NCI-H1105 (cell line): ENCODE results near the gene ATP6V1G1.
"Not testable (repeated sequence)": the region's sequence is repeated elsewhere in the genome, so short reads cannot be mapped to it uniquely, and the experiment has no call there.

ENCODE experiments used
- DNase-seq: peaks from one replicate; lab custom pipeline; 2025; lab: John Stamatoyannopoulos, UW

The ATP6V1G1 gene

DNA sequence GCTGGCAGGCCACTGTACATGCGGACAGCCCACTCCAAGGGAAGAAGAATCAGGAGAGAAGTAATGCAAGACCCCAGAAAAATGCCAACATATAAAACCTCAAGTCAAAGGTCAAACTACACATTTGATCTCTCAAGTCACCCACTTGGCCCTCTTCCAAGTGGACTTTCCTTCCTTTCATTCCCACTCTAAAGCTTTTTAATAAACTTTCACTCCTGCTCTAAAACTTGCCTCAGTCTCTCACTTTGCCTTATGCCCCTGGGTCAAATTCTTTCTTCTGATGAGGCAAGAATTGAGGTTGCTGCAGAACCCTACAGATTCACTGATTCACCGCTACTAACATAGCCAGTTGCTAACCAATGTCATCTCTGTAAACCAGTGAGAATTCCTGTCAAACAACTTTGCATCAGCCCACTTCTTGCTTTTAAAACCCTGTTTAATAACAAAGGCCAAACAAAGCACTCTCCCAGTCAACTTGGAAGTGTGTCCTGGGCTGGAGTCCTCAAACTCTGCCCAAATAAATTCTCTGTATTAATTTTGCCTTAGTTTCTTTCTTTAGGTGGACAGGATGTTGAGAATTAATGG lies 6.9 kb upstream of the ATP6V1G1 start:
- DNase-seq, result no peak

DNA sequence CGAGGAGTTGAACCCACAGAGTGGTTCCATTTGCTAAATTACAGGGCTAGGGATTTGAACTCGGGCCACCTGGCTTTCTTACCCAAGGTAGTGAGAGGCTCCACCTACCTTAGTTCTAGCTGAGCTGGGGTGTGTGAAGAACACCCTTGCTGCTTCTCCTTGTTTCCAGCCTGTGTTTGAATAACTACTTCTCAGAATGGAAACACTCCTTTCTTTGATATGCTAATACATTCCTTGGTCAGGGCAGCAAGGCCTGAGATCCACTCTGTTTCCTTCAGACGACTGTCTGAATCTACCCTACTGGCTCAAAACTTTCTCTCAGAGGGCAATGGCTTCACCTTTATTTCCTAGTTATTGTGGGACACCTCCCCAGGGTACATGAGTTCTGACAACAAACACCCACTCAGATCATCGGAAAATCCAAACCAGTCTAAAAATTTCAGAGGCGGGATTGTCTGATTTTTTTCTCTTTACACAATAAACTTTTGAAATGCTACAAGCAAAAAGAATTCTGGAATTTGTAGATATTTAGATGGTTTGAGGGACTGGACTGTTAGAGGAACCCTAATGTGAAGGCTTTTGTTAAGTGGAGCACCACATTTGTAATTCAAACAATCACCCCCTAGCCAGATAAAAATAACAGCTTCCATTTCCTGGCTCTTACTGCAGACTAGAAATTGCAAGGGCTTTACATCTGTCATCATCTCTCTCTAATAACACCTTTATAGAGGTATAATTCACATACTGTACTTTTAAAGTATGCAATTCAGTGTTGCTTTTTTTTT lies 4.0 kb upstream of the ATP6V1G1 start:
- DNase-seq, result no peak

DNA sequence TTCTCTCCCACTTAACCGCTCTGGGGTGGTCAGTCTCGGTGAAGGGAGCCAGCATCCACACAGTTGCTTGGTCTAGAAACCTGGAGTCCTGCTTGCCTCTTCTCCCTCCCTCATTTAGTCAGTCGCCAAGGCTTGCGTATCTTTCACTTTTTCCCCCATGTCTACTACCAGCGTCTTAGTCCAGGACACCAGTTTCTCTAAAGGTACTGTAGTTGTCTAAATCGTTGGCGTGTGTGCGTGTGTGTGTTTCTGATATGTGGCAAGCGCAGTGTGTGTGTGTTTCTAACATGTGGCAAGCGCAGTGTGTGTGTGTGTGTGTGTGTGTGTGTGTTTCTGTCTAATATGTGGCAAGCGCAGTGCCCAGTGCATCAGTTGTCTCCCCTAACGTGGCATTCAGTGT lies 641 bp downstream of the ATP6V1G1 start:
- no peak for DNase-seq

DNA sequence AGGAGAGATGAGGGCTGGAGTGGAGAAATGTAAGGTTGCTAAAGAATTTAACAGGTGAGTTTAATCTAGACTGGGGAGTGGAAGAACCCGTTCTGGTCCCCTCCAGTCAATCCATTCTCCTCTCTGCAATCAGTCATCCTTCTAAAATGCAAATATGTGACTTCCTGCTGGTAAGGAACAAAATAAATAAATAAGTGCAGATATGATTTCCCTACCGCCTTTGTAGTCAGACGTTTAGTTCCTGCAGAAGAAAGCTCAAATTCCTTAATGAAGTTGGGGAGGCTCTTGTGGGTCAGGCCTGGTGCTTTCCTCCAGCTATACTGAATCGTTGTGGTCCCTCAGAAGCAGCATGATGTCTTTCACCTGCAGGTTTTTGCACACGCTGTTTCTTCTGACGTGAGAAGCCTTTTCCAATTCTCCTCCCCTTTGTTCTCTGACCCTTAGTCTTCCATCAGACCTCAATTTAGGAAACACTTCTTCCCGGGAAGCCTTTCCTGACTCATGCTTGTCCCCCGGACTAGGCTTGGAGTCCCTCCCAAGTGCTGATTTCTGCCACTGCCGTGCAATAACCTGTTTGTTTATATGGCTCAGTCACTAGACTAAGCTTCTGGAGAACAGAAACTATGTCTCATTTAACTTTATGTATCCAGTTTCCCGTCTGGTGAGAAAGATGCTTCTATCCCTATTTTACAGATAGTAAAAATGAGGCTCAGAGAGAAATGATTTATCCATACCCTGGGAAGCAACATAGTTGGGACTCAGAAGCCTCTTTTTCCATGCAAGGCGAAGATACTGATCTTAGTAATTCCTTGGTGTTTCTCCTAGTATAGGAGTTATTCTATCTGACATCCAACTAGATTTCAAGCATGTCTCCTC lies 1.3 kb downstream of the ATP6V1G1 start:
- no peak for DNase-seq

DNA sequence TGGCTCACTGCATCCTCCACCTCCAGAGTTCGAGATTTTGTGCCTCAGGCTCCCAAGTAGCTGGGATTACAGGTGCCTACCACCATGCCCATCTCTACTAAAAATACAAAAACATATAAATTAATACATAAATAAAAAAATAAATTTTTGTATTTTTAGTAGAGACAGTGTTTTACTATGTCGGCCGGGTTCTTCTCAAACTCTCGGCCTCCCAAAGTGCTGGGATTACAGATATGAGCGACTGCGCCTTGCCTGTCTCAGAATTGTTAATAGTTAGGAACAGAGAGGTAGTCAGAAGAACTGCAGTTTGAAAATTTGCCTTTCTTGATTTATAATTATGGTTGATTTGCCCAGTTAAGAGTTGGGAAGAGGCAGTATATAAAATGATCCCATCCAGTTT lies 2.8 kb downstream of the ATP6V1G1 start:
- DNase-seq, result no peak

DNA sequence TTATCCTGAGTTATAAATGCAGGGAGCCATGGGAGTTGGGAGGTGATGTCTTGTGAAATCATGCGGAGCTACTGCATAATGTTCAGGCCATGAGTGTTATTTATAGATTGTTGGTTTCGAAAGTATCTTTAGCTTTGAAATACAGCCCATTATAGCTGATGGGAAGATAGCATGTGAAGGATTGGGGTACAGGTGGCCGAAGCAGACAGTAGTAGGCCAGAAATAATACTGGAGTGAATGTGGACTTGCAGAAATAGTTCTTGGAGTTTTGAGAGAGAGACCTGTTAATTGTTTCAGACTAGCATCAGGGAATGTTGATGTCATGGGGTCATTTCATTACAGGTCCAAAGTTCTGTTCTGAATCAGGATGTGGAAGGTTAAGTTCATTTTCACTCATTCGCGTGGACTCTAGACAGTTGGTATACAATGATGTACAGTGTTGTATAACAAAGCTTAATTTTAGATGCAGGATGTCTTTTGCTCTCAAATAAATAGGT lies 3.8 kb downstream of the ATP6V1G1 start:
- no peak for DNase-seq

DNA sequence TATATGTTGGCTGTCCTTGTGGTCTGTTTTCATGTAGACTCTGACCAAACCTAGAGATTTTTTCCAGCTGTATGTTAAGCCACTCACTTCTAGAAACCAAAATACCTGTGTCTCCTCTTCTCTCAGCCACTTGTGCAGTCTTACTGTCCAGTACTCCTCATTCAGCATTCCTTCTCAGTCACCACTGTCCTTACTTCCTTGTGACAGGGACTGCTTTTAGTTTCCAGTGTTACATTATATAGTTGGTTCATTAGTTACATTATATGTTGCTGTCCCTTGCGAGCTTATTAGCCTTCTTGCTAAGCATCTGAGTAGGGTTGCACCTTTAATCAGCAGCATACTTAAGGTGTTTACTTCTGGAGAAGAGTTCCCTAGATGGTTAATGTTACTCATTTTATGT lies 4.3 kb downstream of the ATP6V1G1 start:
- no peak for DNase-seq

DNA sequence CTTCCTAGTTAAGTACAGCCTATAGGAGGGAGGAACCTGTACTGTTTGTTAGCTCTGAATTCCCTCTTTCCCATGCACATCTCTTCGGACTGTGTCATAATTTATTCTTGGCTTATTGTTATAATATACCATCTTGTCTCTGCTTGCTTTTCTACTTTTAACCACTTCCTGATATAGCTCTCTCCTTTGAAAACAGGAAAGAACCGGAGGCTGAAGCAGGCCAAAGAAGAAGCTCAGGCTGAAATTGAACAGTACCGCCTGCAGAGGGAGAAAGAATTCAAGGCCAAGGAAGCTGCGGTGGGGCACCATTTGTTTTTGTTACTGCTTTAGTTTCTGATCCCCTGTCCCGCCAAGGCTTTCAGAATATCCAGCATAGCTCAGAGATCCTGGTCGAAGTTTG lies 4.8 kb downstream of the ATP6V1G1 start:
- DNase-seq, result no peak

DNA sequence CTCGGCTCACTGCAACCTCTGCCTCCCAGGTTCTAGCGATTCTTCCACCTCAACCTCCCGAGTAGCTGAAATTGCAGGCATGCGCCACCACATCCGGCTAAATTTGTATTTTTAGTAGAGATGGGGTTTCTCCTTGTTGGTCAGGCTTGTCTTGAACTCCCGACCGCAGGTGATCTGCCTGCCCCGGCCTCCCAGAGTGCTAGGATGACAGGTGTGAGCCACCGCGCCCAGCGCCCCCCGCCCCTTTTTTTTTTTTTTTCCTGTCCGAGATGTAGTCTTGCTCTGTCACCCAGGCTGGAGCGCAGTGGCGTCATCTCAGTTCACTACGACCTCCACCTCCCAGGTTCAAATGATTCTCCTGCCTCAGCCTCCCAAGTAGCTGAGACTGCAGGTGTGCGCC lies 6.6 kb downstream of the ATP6V1G1 start:
- no peak for DNase-seq

DNA sequence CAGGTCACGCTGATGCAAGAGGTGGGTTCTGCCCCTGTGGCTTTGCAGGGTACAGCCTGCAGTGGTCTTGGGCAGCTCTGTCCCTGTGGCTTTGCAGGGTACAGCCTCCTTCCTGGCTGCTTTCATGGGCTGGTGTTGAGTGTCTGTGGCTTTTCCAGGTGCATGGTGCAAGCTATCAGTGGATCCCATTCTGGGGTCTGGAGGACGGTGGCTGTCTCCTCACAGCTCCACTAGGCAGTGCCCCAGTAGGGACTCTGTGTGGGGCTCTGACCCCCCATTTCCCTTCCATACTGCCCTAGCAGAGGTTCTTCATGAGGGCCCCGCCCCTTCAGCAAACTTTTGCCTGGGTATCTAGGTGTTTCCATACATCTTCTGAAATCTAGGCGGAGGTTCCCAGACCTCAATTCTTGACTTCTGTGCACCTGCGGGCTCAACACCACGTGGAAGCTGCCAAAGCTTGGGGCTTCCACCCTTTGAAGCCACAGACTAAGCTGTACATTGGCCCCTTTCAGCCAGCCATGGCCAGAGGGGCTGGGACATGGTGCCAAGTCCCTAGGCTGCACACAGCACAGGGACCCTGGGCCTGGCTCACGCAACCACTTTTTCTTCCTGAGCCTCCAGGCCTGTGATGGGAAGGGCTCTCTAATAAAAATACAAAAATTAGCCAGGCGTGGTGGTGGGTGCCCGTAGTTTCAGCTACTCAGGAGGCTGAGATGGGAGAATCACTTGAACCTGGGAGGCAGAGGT lies 13.1 kb downstream of the ATP6V1G1 start:
- not testable (repeated sequence) for DNase-seq

DNA sequence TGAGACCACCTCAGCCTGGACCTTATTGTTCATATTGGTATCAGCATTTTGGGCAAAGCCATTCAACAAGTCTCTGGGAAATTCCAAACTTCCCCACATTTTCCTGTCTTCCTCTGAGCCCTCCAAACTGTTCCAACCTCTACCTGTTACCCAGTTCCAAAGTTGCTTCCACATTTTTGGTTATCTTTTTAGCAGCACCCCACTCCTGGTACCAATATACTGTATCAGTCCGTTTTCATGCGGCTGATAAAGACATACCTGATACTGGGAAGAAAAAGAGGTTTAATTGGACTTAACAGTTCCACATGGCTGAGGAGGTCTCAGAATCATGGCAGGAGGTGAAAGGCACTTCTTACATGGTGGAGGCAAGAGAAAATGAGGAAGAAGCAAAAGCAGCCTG lies 14.2 kb downstream of the ATP6V1G1 start:
- DNase-seq, result not testable (repeated sequence)

DNA sequence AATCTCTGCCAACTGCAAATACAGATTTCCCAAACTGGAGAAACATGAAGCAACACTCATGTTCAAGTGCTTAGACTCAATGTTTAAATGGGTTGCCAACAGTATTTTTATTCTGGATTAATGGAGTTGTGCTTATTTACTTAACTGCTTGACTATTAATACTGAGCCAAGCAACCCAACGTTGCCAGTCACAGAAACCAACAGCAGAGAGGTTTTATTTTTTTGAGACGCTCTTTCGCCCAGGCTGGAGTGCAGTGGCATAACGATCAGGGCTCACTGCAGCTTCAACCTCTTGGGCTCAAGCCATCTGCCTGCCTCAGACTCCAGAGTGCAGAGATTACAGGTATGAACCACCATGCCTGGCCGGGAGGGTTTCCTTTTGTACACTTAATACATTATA lies 15.1 kb downstream of the ATP6V1G1 start:
- no peak for DNase-seq

DNA sequence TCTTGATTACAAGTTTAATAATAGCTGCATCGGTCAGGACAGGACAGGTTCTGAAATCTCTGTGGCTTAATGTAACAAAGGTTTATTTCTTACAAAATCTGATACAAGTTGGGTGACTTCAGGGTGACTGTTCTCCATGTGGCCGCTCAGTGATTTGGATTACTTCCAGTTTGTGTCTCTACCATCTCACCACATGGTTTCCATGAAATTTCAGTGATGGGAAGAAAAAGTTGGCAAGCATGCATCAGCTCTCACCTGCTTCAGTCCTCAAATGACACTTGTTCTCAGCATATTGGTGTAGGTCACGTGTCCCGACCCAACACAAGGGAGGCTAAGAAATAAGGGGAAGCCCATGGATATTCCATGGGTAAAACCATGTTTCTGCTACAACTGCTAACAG lies 15.7 kb downstream of the ATP6V1G1 start:
- DNase-seq, result no peak

DNA sequence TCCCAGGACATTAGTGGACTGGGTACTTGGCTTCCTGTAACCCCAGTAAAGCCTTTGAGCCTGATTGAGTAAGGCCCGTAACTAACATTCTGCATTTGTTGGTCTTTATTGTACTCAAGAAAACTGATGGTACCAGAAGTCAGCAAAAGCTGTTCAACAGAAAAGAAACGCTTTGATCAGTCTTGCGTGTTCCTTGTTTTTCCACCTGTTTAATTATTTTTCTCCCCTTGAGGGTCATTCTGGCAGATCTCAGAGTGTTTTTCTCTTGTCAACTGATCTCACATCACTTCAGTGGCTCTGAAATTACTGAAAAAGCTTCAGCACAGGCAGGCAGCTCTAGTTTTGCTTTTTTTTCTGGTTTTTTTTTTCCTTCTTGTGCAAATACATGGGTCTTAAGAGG lies 17.4 kb downstream of the ATP6V1G1 start:
- DNase-seq, result no peak

DNA sequence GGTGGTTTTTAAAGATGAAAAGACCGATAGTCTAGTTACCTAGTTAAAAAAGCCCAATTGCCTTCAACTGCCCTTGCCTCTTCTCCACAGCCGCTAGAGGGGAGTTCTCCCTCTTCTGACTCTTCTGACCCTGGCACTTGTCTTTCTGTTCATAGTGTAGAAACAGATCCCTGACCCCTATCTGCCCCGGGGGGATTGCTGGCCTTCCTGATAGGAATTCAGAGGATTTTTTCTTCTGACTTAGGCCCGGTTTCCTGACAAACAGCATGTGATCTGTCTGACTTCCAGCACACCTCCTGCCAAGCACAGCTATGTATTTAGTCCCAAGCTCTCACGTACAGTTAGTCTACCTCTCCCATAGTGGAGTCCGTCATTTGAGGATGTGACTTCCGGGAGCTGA lies 18.5 kb downstream of the ATP6V1G1 start:
- no peak for DNase-seq

DNA sequence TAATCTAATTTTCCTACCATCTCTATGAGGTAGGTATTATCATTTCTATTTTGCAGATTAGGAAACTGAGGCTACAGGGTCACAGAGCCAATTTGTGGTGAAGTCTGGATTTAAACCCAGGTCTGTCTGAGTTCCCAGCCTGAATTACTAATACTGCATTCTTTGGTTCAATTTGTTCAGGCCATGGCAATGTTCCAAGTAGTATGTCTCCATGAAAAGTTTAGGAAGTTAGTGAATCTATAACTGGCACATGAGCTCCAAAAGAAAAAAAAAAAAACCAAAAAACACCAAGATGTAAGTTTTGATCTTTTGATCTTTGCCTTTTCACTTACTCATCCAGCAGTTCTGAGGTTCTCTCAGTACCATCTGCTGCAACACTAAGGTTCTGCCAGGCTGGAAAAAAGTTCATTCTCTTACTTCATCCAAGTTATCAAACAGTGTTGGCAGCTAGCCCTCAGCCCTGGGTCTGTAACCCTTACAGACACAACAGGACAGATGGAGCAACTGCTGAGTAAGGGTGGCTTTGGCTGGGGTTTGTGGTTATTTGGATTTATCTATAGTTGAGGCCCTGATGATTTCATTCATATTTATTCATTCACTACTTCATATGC lies 19.1 kb downstream of the ATP6V1G1 start:
- no peak for DNase-seq

DNA sequence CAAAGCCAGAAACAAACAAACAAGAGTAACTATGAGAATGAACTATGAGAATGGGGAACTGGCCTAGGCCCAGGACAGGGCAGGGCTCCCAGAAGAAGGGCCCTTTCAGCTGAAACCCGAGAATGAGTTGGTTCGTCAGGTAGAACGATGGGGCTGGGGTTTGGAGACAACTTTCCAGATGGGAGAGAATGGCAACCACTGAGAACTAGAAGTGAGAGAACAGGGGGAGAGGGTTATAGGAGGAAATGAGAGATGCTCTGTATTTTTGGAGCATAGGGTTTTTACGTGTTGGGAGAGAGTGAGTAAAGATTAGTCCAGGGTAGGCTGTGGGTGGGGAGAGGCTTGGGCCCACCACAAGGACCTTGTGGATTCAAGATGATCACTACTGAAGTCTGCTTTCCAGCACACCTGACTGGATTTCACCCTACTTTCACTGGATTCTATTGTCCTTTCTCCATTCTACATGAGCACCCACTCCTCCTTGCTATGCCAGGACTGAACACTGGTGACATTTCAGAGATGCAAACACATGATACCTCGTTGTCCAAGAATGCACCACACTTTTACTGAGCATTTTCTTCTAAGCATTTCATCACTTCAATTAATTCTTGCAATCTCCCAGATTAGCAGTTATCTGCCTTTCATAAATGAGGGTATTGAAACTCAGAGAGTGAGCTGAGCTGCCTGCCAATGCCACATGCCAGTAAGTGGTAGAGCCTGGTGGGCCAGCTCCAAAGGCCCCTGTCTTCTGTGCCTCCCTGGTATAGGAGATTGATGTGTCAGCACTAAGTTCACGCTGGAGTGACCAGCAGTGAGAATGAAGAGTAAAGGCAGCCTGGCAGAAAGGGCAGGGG lies 20.3 kb downstream of the ATP6V1G1 start:
- no peak for DNase-seq

DNA sequence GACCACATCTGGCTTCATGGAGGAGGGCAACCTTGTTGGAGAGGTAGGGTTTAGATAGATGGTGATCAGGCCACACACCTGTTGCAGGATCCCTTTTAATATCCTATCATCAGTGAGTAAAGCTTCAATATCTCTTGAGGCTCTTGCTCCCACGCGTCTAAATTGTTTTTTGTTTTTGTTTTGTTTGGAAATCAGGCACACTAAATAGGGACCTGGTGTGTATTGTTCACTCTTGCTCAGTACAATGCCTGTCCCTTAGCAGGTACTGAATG lies 20.9 kb downstream of the ATP6V1G1 start:
- no peak for DNase-seq

DNA sequence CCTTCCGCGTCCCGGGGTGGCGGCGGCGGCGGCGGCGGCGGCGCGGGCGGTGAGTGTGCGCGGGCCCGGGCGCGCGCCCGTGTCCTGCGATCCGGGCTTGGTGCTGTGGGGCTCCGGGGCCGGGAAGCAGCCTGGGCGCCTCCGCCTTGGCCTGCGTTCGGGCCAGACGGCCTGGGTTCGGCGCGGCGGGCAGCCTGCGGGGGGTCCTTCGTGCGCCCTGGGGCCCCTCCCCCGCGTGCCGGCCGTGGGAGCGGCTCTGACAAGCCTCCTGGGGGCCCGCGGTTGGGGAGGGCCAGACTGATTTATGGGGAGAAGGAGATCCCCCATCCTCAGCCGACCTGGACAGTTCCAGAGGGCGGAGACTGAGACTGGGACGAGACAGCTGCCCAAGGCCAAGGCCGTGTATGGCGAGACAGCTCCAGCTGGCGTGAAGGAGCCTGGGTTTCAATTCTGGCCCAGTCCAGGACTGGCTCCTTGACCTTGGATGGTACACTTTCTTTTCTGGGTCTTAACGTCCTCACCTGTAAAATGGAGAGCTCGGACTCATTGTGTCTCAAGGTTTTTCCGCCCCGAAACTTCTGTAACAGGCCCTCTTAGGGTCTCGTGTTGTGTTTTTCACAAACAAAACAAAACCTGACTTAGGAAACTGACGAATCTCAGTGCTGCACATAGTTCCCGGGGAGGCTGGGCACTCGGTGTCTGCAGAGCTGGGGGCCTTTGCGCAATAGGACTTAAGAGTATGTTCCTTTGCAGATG lies 24.1 kb downstream of the ATP6V1G1 start:
- DNase-seq, result peak; percentile 40

DNA sequence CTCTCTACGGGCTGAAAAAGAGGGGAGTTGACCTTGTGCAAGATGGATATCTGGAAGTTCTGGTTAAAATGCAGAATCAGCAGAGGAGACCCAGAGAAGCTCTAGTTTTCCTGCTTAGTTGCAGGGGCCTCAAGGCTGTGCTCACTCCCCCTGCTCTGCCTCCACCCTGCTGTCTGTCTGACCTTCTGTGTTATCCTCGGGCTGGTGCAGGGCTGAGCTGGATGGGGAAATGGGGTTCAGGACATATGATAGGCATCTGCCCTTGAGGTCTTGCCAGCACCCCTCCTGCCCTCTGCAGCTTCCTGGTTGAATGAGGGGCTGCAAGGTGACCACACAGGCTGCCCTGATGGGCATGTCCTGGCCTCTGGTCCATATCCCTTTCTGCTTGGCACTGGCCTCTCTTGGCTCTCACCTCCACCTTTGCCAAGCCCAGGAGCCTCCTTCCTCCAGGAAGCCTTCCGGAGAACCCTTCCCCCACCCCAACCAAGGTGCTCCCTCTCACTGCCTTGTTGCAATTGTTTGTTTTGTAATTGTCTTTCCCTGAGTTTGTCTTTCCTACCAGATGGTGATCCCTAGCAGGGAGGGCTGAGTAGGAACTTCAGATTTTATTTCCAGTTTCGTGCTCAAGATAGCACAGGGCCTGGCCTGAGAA lies 24.8 kb downstream of the ATP6V1G1 start:
- no peak for DNase-seq
